A673 (cell line): ENCODE results near the gene THADA. TPM values are rescaled to one million over a fixed set of nuclear protein-coding genes. Genes with fewer than 3 reads are reported as not detected.

Source experiments
- BruUV-seq: library from RNA; stranded (reverse); fragments of 400-500 nt; replicated peaks from 2 replicates; lab custom pipeline; 2021; lab: Mats Ljungman, UMichigan
- CTCF ChIA-PET: fragments of 300-600 bp; sonication (Branson Sonifier 250); formaldehyde crosslinking; loops from one replicate; lab custom pipeline; 2022; ENCODE audit warnings: antibody characterized with exemption; lab: Charles Lee
- POLR2A ChIA-PET: fragments of 300-600 bp; sonication (Branson Sonifier 250); formaldehyde crosslinking; loops from one replicate; lab custom pipeline; 2022; ENCODE audit warnings: antibody characterized with exemption; ENCODE audit not compliant: low non-redundant PET; lab: Charles Lee
- DNase-seq: peaks from one replicate; pipeline ENCODE4 v3.0.0-alpha.2; 2015; ENCODE audit warnings: low spot score
- H3K27ac ChIP-seq: fragments of 200-600 bp; sonication (generic); 2 replicates; pipeline ENCODE4 v1.5.1; 2016; ENCODE audit warnings: mixed run types, low read depth, mild to moderate bottlenecking, mixed read lengths, antibody characterized with exemption, low read length; ENCODE audit not compliant: poor library complexity, severe bottlenecking
- H3K27me3 ChIP-seq: fragments of 200-600 bp; sonication (generic); replicated peaks from 2 replicates; pipeline ENCODE4 v1.6.1; 2017; ENCODE audit warnings: mixed run types, low read depth, mild to moderate bottlenecking, mixed read lengths, antibody characterized with exemption, low read length; ENCODE audit not compliant: insufficient read depth, poor library complexity
- H3K36me3 ChIP-seq: fragments of 200-600 bp; sonication (generic); 2 replicates; pipeline ENCODE4 v1.6.1; 2016; ENCODE audit warnings: mixed run types, mild to moderate bottlenecking, mixed read lengths, antibody characterized with exemption, low read length; ENCODE audit not compliant: insufficient read depth, poor library complexity, severe bottlenecking
- H3K4me1 ChIP-seq: fragments of 200-600 bp; sonication (generic); 2 replicates; pipeline ENCODE4 v1.6.1; 2017; ENCODE audit warnings: mixed run types, mild to moderate bottlenecking, mixed read lengths, antibody characterized with exemption, low read length; ENCODE audit not compliant: insufficient read depth, poor library complexity, severe bottlenecking
- H3K4me3 ChIP-seq: fragments of 200-600 bp; sonication (generic); 2 replicates; pipeline ENCODE4 v1.5.1; 2016; ENCODE audit warnings: low read depth, mixed run types, mild to moderate bottlenecking, mixed read lengths, low read length; ENCODE audit not compliant: poor library complexity, severe bottlenecking
- H3K9me3 ChIP-seq: fragments of 200-600 bp; sonication (generic); 2 replicates; pipeline ENCODE4 v1.6.1; 2016; ENCODE audit warnings: mixed run types, low read depth, mild to moderate bottlenecking, mixed read lengths, antibody characterized with exemption, low read length; ENCODE audit not compliant: poor library complexity, severe bottlenecking
- EZH2 ChIP-seq: fragments of 200-600 bp; sonication (generic); IDR thresholded peaks from 2 replicates; pipeline ENCODE4 v1.6.1; 2017; ENCODE audit warnings: borderline replicate concordance, low read depth, mild to moderate bottlenecking, mixed read lengths, antibody characterized with exemption, low read length; ENCODE audit not compliant: poor library complexity, severe bottlenecking
- intact Hi-C: fragments of 100-400 bp; cut with micrococcal nuclease; formaldehyde crosslinking; loops from one replicate; pipeline ENCODE4 v1.10.0; 2022; ENCODE audit not compliant: unreplicated experiment
- total RNA-seq: library from RNA; stranded (reverse); gene quantifications from 2 replicates; pipeline ENCODE4 v1.2.3, GENCODE V29; 2021
- TF ChIP-seq, protein P1 (sequence below): fragments of 300-800, 200-600 bp; sonication (generic); conservative IDR thresholded peaks from 2 replicates; pipeline ENCODE4 v1.5.1; 2017; ENCODE audit warnings: low read depth, mild to moderate bottlenecking, antibody characterized with exemption, low read length, moderate library complexity, mixed read lengths

The THADA gene
- total RNA-seq, 1 experiment from 2014 or later: 39.7 TPM

DNA sequence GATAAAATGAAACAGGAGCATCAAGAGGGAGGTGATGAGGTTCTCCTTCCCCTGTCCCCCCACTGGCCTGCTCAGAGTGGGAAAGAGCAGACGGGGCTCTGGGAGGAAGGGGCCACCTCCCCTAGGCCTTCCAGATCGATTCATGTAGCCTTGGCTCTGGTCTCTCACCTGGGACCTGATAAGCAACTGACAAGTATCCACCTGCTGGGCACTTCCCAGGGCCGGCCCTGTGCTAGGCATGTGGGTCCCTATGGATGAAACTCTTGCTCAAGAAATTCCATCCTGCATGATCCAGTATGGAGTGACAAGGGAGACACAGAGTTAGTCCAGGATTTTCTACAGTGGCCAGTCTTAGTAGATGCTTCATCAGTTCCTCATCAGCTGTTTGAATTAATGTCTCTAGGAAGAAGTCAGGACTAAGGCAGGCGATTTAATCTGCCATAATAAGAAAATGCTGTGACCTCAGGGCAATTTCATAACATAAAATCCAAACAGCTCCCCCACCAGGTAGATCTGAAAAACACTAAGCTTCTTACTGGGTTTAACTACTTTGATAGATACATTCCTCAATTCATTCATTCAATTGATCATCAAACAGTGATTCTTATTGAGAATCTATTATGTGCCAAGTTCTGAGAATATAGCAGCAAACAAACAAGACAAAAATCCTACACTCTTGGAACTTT is 324.8 kb downstream of the THADA start:
- TF ChIP-seq EZH2: no peak
- TF ChIP-seq, protein P1, sequence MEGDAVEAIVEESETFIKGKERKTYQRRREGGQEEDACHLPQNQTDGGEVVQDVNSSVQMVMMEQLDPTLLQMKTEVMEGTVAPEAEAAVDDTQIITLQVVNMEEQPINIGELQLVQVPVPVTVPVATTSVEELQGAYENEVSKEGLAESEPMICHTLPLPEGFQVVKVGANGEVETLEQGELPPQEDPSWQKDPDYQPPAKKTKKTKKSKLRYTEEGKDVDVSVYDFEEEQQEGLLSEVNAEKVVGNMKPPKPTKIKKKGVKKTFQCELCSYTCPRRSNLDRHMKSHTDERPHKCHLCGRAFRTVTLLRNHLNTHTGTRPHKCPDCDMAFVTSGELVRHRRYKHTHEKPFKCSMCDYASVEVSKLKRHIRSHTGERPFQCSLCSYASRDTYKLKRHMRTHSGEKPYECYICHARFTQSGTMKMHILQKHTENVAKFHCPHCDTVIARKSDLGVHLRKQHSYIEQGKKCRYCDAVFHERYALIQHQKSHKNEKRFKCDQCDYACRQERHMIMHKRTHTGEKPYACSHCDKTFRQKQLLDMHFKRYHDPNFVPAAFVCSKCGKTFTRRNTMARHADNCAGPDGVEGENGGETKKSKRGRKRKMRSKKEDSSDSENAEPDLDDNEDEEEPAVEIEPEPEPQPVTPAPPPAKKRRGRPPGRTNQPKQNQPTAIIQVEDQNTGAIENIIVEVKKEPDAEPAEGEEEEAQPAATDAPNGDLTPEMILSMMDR: 0 out of 2 replicates have a peak, but pooled peaks have one; percentile 33
- ChIA-PET POLR2A (no interaction called here), CTCF (no interaction called here)
- Histone ChIP-seq H3K4me3 (no peak overlapping the region), H3K27ac (no peak overlapping the region), H3K4me1 (no peaks in the 10 kb centered on the region), H3K9me3 (no peaks in the 10 kb centered on the region), H3K27me3 (no peaks in the 10 kb centered on the region), H3K36me3 (no peaks in the 10 kb centered on the region)
- no peak for DNase-seq
- intact Hi-C loops: no loop called here
- BruUV-seq: no TSS peak

DNA sequence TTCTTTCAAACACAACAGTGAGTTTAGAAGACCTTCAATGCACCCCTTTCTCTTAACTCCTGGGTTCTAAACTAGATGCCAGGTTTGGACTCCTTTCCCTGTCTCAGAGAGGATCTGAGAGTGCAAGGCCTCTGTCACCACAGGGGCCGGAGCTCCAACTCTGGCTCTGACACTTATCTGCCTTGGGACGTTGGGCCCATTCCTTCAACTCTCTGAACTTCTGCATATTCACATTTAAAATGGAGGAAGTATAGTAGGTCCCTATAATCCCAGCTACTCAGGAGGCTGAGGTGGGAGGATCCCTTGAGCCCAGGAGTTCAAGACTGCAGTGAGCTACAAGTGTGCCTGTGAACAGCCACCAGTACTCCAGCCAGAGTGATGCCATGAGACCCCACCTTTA is 325.4 kb downstream of the THADA start:
- ChIA-PET CTCF (no interaction called here), POLR2A (no interaction called here)
- DNase-seq: no peak
- Histone ChIP-seq H3K4me1 (no peaks in the 10 kb centered on the region), H3K27ac (no peak overlapping the region), H3K36me3 (no peaks in the 10 kb centered on the region), H3K9me3 (no peaks in the 10 kb centered on the region), H3K4me3 (no peak overlapping the region), H3K27me3 (no peaks in the 10 kb centered on the region)
- intact Hi-C loops: no loop called here
- no TSS peak for BruUV-seq
- no peak for TF ChIP-seq EZH2
- TF ChIP-seq, protein P1: no peak

- ChIA-PET CTCF (no interaction called here), POLR2A (no interaction called here)
- TF ChIP-seq EZH2: no peak
- TF ChIP-seq, protein P1: no peak
- H3K4me1 ChIP-seq: no peaks in the 10 kb centered on the region
- no peaks in the 10 kb centered on the region for H3K36me3 ChIP-seq
- intact Hi-C loops: no loop called here
- no peaks in the 10 kb centered on the region for H3K9me3 ChIP-seq
- no peak overlapping the region for H3K27ac ChIP-seq
- no peak overlapping the region for H3K4me3 ChIP-seq
- no peaks in the 10 kb centered on the region for H3K27me3 ChIP-seq
- no peak for DNase-seq
- BruUV-seq: no TSS peak
Observed at GRCh38 chr2:43269706-43270105, 326.1 kb downstream of the THADA start.
